ENCODE measurements around the gene PRKG1.

The PRKG1 gene

DNA sequence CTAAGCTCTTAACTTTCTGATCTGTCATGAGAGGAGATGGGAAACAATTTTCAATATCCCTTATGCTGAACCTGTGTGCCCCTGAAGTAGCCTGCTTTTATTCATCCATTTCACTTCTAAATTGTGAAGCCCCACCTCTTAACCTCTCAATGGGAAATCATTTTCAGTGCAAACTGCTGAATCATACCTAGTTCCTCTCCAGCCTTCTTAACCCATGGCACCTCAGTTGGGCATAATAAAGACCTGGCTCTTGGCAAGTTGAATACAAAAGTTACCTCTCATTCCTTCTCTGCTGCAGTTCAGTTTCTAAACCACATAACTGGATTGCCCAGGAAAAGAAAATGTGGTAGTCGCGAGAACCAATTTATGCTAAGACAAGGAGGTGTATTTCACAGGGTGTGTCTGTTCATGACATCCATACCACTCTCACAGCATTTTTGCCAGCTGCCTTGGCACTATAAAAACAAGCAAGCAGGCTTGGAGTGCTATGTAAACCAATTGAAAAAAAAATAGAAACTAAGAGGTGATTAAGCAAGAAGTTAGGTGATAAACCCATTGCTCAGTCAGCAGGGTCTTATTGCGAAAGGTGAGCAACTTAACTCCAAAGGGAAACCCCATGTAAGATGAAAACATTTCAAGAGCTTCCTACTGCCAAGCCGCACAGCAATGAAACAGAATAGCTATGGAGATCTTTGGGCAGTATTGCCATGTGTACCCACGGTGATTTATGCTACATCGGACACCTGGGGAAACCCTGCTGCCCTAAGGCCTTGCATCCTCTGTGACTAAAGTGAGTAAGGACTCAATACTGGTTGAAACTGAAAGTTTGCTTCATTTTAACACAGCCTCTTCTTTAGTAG is 1182.8 kb downstream of the PRKG1 start:
- no peak overlapping the region for H3K4me3 ChIP-seq (ENCODE audit: low read length)
- no peaks in the 10 kb centered on the region for H3K27me3 ChIP-seq (ENCODE audit: control insufficient read depth, low read length)
- no peak overlapping the region for H3K4me2 ChIP-seq (ENCODE audit: low read length)
- no peaks in the 10 kb centered on the region for H3K4me1 ChIP-seq (ENCODE audit: control insufficient read depth, low read length)
- no peaks in the 10 kb centered on the region for H3K36me3 ChIP-seq (ENCODE audit: control insufficient read depth, low read length)
- TF ChIP-seq EZH2phosphoT487 (IDR thresholded peaks at IDR 0.05; ENCODE audit: borderline replicate concordance, low read length) = no peak
- TF ChIP-seq, protein P1, sequence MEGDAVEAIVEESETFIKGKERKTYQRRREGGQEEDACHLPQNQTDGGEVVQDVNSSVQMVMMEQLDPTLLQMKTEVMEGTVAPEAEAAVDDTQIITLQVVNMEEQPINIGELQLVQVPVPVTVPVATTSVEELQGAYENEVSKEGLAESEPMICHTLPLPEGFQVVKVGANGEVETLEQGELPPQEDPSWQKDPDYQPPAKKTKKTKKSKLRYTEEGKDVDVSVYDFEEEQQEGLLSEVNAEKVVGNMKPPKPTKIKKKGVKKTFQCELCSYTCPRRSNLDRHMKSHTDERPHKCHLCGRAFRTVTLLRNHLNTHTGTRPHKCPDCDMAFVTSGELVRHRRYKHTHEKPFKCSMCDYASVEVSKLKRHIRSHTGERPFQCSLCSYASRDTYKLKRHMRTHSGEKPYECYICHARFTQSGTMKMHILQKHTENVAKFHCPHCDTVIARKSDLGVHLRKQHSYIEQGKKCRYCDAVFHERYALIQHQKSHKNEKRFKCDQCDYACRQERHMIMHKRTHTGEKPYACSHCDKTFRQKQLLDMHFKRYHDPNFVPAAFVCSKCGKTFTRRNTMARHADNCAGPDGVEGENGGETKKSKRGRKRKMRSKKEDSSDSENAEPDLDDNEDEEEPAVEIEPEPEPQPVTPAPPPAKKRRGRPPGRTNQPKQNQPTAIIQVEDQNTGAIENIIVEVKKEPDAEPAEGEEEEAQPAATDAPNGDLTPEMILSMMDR (IDR thresholded peaks at IDR 0.05; ENCODE audit: low read depth, low read length, poor library complexity, severe bottlenecking) = no peak
- H3F3A ChIP-seq (ENCODE audit: control insufficient read depth, insufficient read depth) = no peaks in the 10 kb centered on the region
- H3K9me2 ChIP-seq (replicated peaks; ENCODE audit: control insufficient read depth, low read length) = no peaks in the 10 kb centered on the region
- no peaks in the 10 kb centered on the region for H4K20me1 ChIP-seq (ENCODE audit: control insufficient read depth, insufficient read depth, low read depth, low read length)
- no peak overlapping the region for H3K27ac ChIP-seq (ENCODE audit: low read depth, low read length)
- no peaks in the 10 kb centered on the region for H3K79me2 ChIP-seq (ENCODE audit: control insufficient read depth, low read length)
- H3K9me3 ChIP-seq (ENCODE audit: control insufficient read depth, insufficient read depth, low read length) = no peaks in the 10 kb centered on the region

DNA sequence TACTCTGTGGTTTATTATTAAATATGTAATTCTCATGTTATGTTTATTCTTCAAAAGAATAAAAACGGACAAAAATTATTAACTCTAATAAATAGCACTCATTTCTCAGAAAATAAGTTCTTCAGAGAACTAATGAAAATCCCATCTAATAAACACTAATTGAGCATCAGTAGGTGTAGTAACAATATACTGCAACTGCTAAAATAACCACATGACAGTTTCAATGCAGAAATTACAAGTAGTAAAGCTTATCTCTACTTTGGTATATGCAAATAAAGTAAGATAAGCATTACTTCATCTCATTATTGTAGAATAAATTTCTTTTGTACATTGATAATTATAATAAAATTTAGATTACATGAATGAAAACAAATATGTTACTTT is 1183.4 kb downstream of the PRKG1 start:
- Histone ChIP-seq H3K27ac (ENCODE audit: low read depth, low read length) (no peak overlapping the region), H3K9me3 (ENCODE audit: control insufficient read depth, insufficient read depth, low read length) (no peaks in the 10 kb centered on the region), H3K9me2 (replicated peaks; ENCODE audit: control insufficient read depth, low read length) (no peaks in the 10 kb centered on the region), H3K36me3 (ENCODE audit: control insufficient read depth, low read length) (no peaks in the 10 kb centered on the region), H4K20me1 (ENCODE audit: control insufficient read depth, insufficient read depth, low read depth, low read length) (no peaks in the 10 kb centered on the region), H3F3A (ENCODE audit: control insufficient read depth, insufficient read depth) (no peaks in the 10 kb centered on the region), H3K4me2 (ENCODE audit: low read length) (no peak overlapping the region), H3K4me3 (ENCODE audit: low read length) (no peak overlapping the region), H3K79me2 (ENCODE audit: control insufficient read depth, low read length) (no peaks in the 10 kb centered on the region), H3K4me1 (ENCODE audit: control insufficient read depth, low read length) (no peaks in the 10 kb centered on the region), H3K27me3 (ENCODE audit: control insufficient read depth, low read length) (no peaks in the 10 kb centered on the region)
- no peak for TF ChIP-seq EZH2phosphoT487 (IDR thresholded peaks at IDR 0.05; ENCODE audit: borderline replicate concordance, low read length)
- TF ChIP-seq, protein P1 (IDR thresholded peaks at IDR 0.05; ENCODE audit: low read depth, low read length, poor library complexity, severe bottlenecking) = no peak

DNA sequence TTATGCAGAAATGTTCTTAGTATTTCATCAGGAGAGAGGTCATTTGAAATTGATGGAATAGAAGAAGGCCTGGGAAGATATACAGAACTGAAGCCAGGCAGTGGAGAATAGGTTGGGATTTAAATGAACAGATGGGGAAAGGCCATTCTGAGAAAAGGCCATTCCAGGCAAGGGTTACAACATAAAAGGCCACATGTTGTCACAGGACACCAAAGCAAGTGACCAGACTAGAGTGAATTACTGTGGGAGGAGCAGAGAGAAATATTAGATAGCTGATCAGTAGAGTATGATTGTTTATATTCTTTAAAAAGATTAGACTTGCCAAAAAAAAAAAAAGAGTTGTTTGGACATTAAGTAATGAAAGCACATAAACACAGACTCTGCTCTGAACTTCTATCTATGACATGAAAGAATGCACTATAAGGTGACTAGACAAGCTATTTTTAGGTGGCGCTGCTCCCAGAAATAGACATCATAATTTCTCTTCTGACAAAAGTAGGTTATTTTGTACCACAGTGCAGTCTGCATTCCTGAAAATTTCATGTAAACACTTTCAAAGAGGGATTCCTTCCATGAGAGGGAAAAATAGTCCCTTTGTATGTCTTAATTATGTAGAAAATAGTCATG is 1184.6 kb downstream of the PRKG1 start:
- Histone ChIP-seq H3K4me1 (ENCODE audit: control insufficient read depth, low read length) (no peaks in the 10 kb centered on the region), H3K9me3 (ENCODE audit: control insufficient read depth, insufficient read depth, low read length) (no peaks in the 10 kb centered on the region), H3F3A (ENCODE audit: control insufficient read depth, insufficient read depth) (no peaks in the 10 kb centered on the region), H3K4me2 (ENCODE audit: low read length) (no peak overlapping the region), H3K9me2 (replicated peaks; ENCODE audit: control insufficient read depth, low read length) (no peaks in the 10 kb centered on the region), H3K27ac (ENCODE audit: low read depth, low read length) (no peak overlapping the region), H3K36me3 (ENCODE audit: control insufficient read depth, low read length) (no peaks in the 10 kb centered on the region), H3K79me2 (ENCODE audit: control insufficient read depth, low read length) (no peaks in the 10 kb centered on the region), H3K27me3 (ENCODE audit: control insufficient read depth, low read length) (no peaks in the 10 kb centered on the region), H4K20me1 (ENCODE audit: control insufficient read depth, insufficient read depth, low read depth, low read length) (no peaks in the 10 kb centered on the region), H3K4me3 (ENCODE audit: low read length) (no peak overlapping the region)
- no peak for TF ChIP-seq EZH2phosphoT487 (IDR thresholded peaks at IDR 0.05; ENCODE audit: borderline replicate concordance, low read length)
- TF ChIP-seq, protein P1 (IDR thresholded peaks at IDR 0.05; ENCODE audit: low read depth, low read length, poor library complexity, severe bottlenecking) = no peak
